Lung (tissue), 12 donors: ENCODE measurements around the gene RARA. TPM values are rescaled to one million over a fixed set of nuclear protein-coding genes. Genes with fewer than 3 reads are reported as not detected.
A peak's percentile ranks its signal among the peaks of the same experiment; 100 is the strongest.

Experiments used
- ATAC-seq: fragments of 200-7000 bp; cut with Tn5 transposase; one replicate; pipeline ENCODE4 v1.9.1; 2020; ENCODE audit warnings: moderate number of reproducible peaks; ENCODE audit not compliant: insufficient read depth, low FRiP score
- DNase-seq, 3 donors: peaks; one replicate each; pipeline ENCODE4 v3.0.0-alpha.2; 2013 to 2017
- H3K27ac ChIP-seq, 2 donors: one replicate each; pipeline ENCODE4 v1.5.1; 2013; ENCODE audit warnings: mild to moderate bottlenecking in 2 of 2, moderate library complexity in 2 of 2, control low read depth in 1 of 2, inconsistent platforms in 1 of 2, low read depth in 1 of 2, low read length in 1 of 2
- H3K27me3 ChIP-seq, 3 donors: one replicate each; pipeline ENCODE4 v1.5.1; 2013; ENCODE audit warnings: low read length in 2 of 3; ENCODE audit not compliant: control insufficient read depth in 3 of 3, insufficient read depth in 3 of 3
- H3K36me3 ChIP-seq, 4 donors: one replicate each; pipeline ENCODE4 v1.5.1; 2013; ENCODE audit warnings: low read length in 4 of 4, mild to moderate bottlenecking in 1 of 4, moderate library complexity in 1 of 4; ENCODE audit not compliant: control insufficient read depth in 4 of 4, insufficient read depth in 4 of 4
- H3K4me1 ChIP-seq, 5 donors: one replicate each; pipeline ENCODE4 v1.5.1; 2013; ENCODE audit warnings: low read length in 5 of 5, mild to moderate bottlenecking in 2 of 5, moderate library complexity in 1 of 5; ENCODE audit not compliant: control insufficient read depth in 5 of 5, insufficient read depth in 5 of 5
- H3K4me3 ChIP-seq: one replicate; pipeline ENCODE4 v1.5.1; 2013; ENCODE audit warnings: mild to moderate bottlenecking, control low read depth, moderate library complexity
- H3K9ac ChIP-seq, 2 donors: one replicate each; pipeline ENCODE4 v1.5.1; 2013; ENCODE audit warnings: low read length in 2 of 2, control low read depth in 1 of 2; ENCODE audit not compliant: insufficient read depth in 1 of 2
- H3K9me3 ChIP-seq, 4 donors: one replicate each; pipeline ENCODE4 v1.5.1; 2013; ENCODE audit warnings: low read length in 3 of 4, mild to moderate bottlenecking in 1 of 4, moderate library complexity in 1 of 4; ENCODE audit not compliant: control insufficient read depth in 4 of 4, insufficient read depth in 3 of 4
- CTCF ChIP-seq: IDR thresholded peaks from 2 replicates; pipeline ENCODE4 v1.5.1; 2012; ENCODE audit warnings: mild to moderate bottlenecking; ENCODE audit errors: control extremely low read depth, extremely low read depth
- WGBS, 2 donors: extraction: QIAGEN DNeasy Blood & Tissue Kit; methylation state at CpG; one replicate each; pipeline ENCODE4 v1.1.7; 2013; 5-methylcytosine and 5-hydroxymethylcytosine counted together
- polyA plus RNA-seq, 2 donors: library from polyadenylated mRNA; stranded (reverse); fragments of 200-250 nt; gene quantifications; one replicate each; pipeline ENCODE4 v1.2.1, GENCODE V29; 2013
- total RNA-seq, 2 donors: library from RNA; depleted of rRNA in 1 of 2; stranded (reverse); fragments of >200 nt in 1 of 2; gene quantifications; one replicate each; pipeline ENCODE4 v1.2.1, GENCODE V29; 2014 to 2021
- donor health status: control.
- donor health status: control.
- donor health status: Bipolar disorder and iron deficiency.
- donor health status: healthy.
- donor health status: DM: yes; HTN: yes; CAD: no.

RARA gene
- total and polyA plus RNA-seq, 4 donors: 36.4 to 75.3 (median 50.8) TPM

- Histone ChIP-seq H3K9ac (peak overlapping the region; percentile 46 to 76), H3K4me1 (peaks cover 26 to 65% (median 42%) of the 10 kb centered on the region in 5 donors), H3K9me3 (no peaks in the 10 kb centered on the region), H3K27ac (peak overlapping the region; percentile 93 to 95), H3K4me3 (peak overlapping the region; percentile 51), H3K27me3 (no peaks in the 10 kb centered on the region), H3K36me3 (peaks cover 0 to 5% (median 0%) of the 10 kb centered on the region in 4 donors)
- 3 to 10% methylated on average over 37 to 38 of the region's 38 CpGs for WGBS, 2 donors
- no peak for TF ChIP-seq CTCF
- DNase-seq: no peak
- ATAC-seq: no peak
Observed at GRCh38 chr17:40342504-40343218, 33.7 kb downstream of the RARA start.

- ATAC-seq: no peak
- 25 to 29% methylated on average over 15 of the region's 15 CpGs for WGBS, 2 donors
- peak overlapping the region; percentile 51 for H3K4me3 ChIP-seq
- H3K9ac ChIP-seq: peak overlapping the region in 1 of 2 donors; percentile 76
- peaks cover 0 to 9% (median 3%) of the 10 kb centered on the region in 4 donors for H3K36me3 ChIP-seq
- peak; percentile 61 to 75 (median 70) for DNase-seq
- H3K27me3 ChIP-seq: no peaks in the 10 kb centered on the region
- H3K9me3 ChIP-seq: no peaks in the 10 kb centered on the region
- H3K4me1 ChIP-seq: peaks cover 33 to 70% (median 43%) of the 10 kb centered on the region in 5 donors
- peak overlapping the region; percentile 93 to 95 for H3K27ac ChIP-seq
- no peak for TF ChIP-seq CTCF
Observed at GRCh38 chr17:40343219-40344119, 34.5 kb downstream of the RARA start.

GRCh38 chr17:40344421-40345160 is 35.6 kb downstream of the RARA start:
- H3K4me3 ChIP-seq: peak overlapping the region; percentile 43
- H3K27me3 ChIP-seq: no peaks in the 10 kb centered on the region
- H3K36me3 ChIP-seq: peaks cover 0 to 17% (median 13%) of the 10 kb centered on the region in 4 donors
- H3K4me1 ChIP-seq: peaks cover 37 to 75% (median 44%) of the 10 kb centered on the region in 5 donors
- peak overlapping the region; percentile 93 to 95 for H3K27ac ChIP-seq
- H3K9ac ChIP-seq: peak overlapping the region in 1 of 2 donors; percentile 17
- 24 to 27% methylated on average over 6 to 7 of the region's 7 CpGs for WGBS, 2 donors
- TF ChIP-seq CTCF: no peak
- ATAC-seq: no peak
- DNase-seq: peak in 1 of 3 donors; percentile 19
- no peaks in the 10 kb centered on the region for H3K9me3 ChIP-seq
